Liver (tissue), 9 donors: Measurements from ENCODE around the gene ZWINT. TPM values are rescaled to one million over a fixed set of nuclear protein-coding genes. Genes with fewer than 3 reads are reported as not detected.

Experiments
- DNase-seq: peaks from one replicate; pipeline ENCODE4 v3.0.0-alpha.2; 2017; ENCODE audit warnings: low spot score
- H3K27ac ChIP-seq, 2 donors: one replicate each; pipeline ENCODE4 v1.7.0; 2013; ENCODE audit warnings: inconsistent platforms in 2 of 2, low read length in 2 of 2, control low read depth in 1 of 2, low read depth in 1 of 2, mild to moderate bottlenecking in 1 of 2
- H3K27me3 ChIP-seq, 4 donors: one replicate each; pipeline versions ENCODE4 v1.6.1 to v1.7.0; 2013; ENCODE audit warnings: low read length in 3 of 4, inconsistent platforms in 1 of 4, mild to moderate bottlenecking in 1 of 4, moderate library complexity in 1 of 4; ENCODE audit not compliant: control insufficient read depth in 4 of 4, insufficient read depth in 4 of 4
- H3K36me3 ChIP-seq, 4 donors: one replicate each; pipeline versions ENCODE4 v1.6.1 to v1.7.0; 2013; ENCODE audit warnings: low read length in 3 of 4, mild to moderate bottlenecking in 3 of 4, low read depth in 1 of 4, moderate library complexity in 1 of 4; ENCODE audit not compliant: control insufficient read depth in 4 of 4, insufficient read depth in 3 of 4
- H3K4me1 ChIP-seq, 4 donors: one replicate each; pipeline versions ENCODE4 v1.6.1 to v1.7.0; 2013; ENCODE audit warnings: low read length in 3 of 4, mild to moderate bottlenecking in 3 of 4, moderate library complexity in 1 of 4; ENCODE audit not compliant: control insufficient read depth in 4 of 4, insufficient read depth in 4 of 4
- H3K4me3 ChIP-seq, 3 donors: one replicate each; pipeline versions ENCODE4 v1.6.1 to v1.7.0; 2013; ENCODE audit warnings: low read length in 3 of 3, control low read depth in 1 of 3, low read depth in 1 of 3, mild to moderate bottlenecking in 1 of 3
- H3K9ac ChIP-seq, 2 donors: one replicate each; pipeline ENCODE4 v1.7.0; 2013; ENCODE audit warnings: low read length in 2 of 2, mild to moderate bottlenecking in 2 of 2, moderate library complexity in 2 of 2, control low read depth in 1 of 2, low read depth in 1 of 2
- H3K9me3 ChIP-seq, 4 donors: one replicate each; pipeline versions ENCODE4 v1.6.1 to v1.7.0; 2013; ENCODE audit warnings: low read length in 3 of 4; ENCODE audit not compliant: control insufficient read depth in 4 of 4
- ATF3 ChIP-seq: IDR thresholded peaks from 2 replicates; pipeline ENCODE4 v1.6.1; 2016; ENCODE audit warnings: antibody characterized with exemption
- CTCF ChIP-seq: fragments of 150-350 bp; IDR thresholded peaks from 2 replicates; pipeline ENCODE4 v1.5.1; 2017; ENCODE audit warnings: improper control_type of control experiment, low read depth, low read length; ENCODE audit not compliant: missing input control
- EGR1 ChIP-seq, 2 donors: IDR thresholded peaks; 2 replicates each; pipeline ENCODE4 v1.6.1; 2016 to 2018; ENCODE audit warnings: antibody characterized with exemption in 2 of 2, low read depth in 2 of 2
- FOXA1 ChIP-seq: IDR thresholded peaks from 2 replicates; pipeline ENCODE4 v1.6.1; 2016; ENCODE audit warnings: antibody characterized with exemption
- GABPA ChIP-seq, 2 donors: IDR thresholded peaks in 1 of 2; conservative IDR thresholded peaks in 1 of 2; 2 replicates each; pipeline ENCODE4 v1.6.1; 2016; ENCODE audit warnings: antibody characterized with exemption in 2 of 2, mild to moderate bottlenecking in 1 of 2, moderate library complexity in 1 of 2
- JUND ChIP-seq, 2 donors: IDR thresholded peaks; 2 replicates each; pipeline ENCODE4 v1.6.1; 2016; ENCODE audit warnings: antibody characterized with exemption in 2 of 2
- NR2F2 ChIP-seq: IDR thresholded peaks from 2 replicates; pipeline ENCODE4 v1.6.1; 2016; ENCODE audit warnings: antibody characterized with exemption
- RAD21 ChIP-seq, 2 donors: IDR thresholded peaks; 2 replicates each; pipeline ENCODE4 v1.6.1; 2016; ENCODE audit warnings: antibody characterized with exemption in 2 of 2, mild to moderate bottlenecking in 2 of 2
- REST ChIP-seq: IDR thresholded peaks from 2 replicates; pipeline ENCODE4 v1.6.1; 2016; ENCODE audit warnings: antibody characterized with exemption, mild to moderate bottlenecking
- RXRA ChIP-seq, 2 donors: IDR thresholded peaks; 2 replicates each; pipeline ENCODE4 v1.6.1; 2017 to 2018; ENCODE audit warnings: antibody characterized with exemption in 2 of 2, mild to moderate bottlenecking in 1 of 2
- SP1 ChIP-seq: IDR thresholded peaks from 2 replicates; pipeline ENCODE4 v1.6.1; 2018; ENCODE audit warnings: antibody characterized with exemption, mild to moderate bottlenecking
- TAF1 ChIP-seq: conservative IDR thresholded peaks from 2 replicates; pipeline ENCODE4 v1.6.1; 2016; ENCODE audit warnings: antibody characterized with exemption, mild to moderate bottlenecking
- ZBTB33 ChIP-seq: IDR thresholded peaks from 2 replicates; pipeline ENCODE4 v1.6.1; 2016; ENCODE audit warnings: antibody characterized with exemption
- WGBS: extraction: QIAGEN DNeasy Blood & Tissue Kit; methylation state at CpG from one replicate; pipeline ENCODE4 v1.1.7; 2013; 5-methylcytosine and 5-hydroxymethylcytosine counted together
- polyA plus RNA-seq, 2 donors: library from polyadenylated mRNA; stranded (reverse) in 1 of 2; unstranded in 1 of 2; fragments of 200-250 nt in 1 of 2; fragments of >200 nt in 1 of 2; fragmentation: Nextera tagmentation in 1 of 2; extraction: Ambion mirVana in 1 of 2; gene quantifications; one replicate each; pipeline versions ENCODE4 v1.2.1 to v1.2.3, GENCODE V29; 2013 to 2015
- total RNA-seq, 2 donors: library from RNA; depleted of rRNA; stranded (reverse); fragments of >200 nt; gene quantifications; one replicate each; pipeline ENCODE4 v1.2.3, GENCODE V29; 2014
- donor health status: healthy.
- donor health status: healthy.
- donor health status: healthy.
- donor health status: healthy.
- donor health status: healthy.

The ZWINT gene
- total and polyA plus RNA-seq, 4 donors = 0.25 to 53.6 (median 5.5) TPM

GRCh38 chr10:56327118-56327517 is 33.9 kb downstream of the ZWINT start:
- Histone ChIP-seq H3K27ac (no peak overlapping the region), H3K4me1 (no peaks in the 10 kb centered on the region), H3K4me3 (no peak overlapping the region), H3K9ac (no peak overlapping the region), H3K9me3 (no peaks in the 10 kb centered on the region), H3K27me3 (no peaks in the 10 kb centered on the region), H3K36me3 (no peaks in the 10 kb centered on the region)
- no peak for DNase-seq
- 61% methylated on average over 3 of the region's 3 CpGs for WGBS
- TF ChIP-seq JUND (IDR thresholded peaks at IDR 0.05) (no peak), FOXA1 (no peak), CTCF (no peak), RXRA (IDR thresholded peaks at IDR 0.05) (no peak), SP1 (no peak), GABPA (IDR thresholded peaks at IDR 0.05 in 1 of 2, conservative IDR thresholded peaks at IDR 0.05 in 1 of 2) (no peak), ZBTB33 (no peak), NR2F2 (no peak)

- Histone ChIP-seq H3K9ac (no peak overlapping the region), H3K4me1 (no peaks in the 10 kb centered on the region), H3K4me3 (no peak overlapping the region), H3K36me3 (no peaks in the 10 kb centered on the region), H3K27me3 (no peaks in the 10 kb centered on the region), H3K9me3 (peaks cover 0 to 16% (median 5%) of the 10 kb centered on the region in 4 donors), H3K27ac (no peak overlapping the region)
- no peak for DNase-seq
- TF ChIP-seq REST (no peak), JUND (IDR thresholded peaks at IDR 0.05) (no peak), EGR1 (IDR thresholded peaks at IDR 0.05; ENCODE audit: low read depth in 2 of 2) (no peak), ZBTB33 (no peak), TAF1 (no peak), RAD21 (IDR thresholded peaks at IDR 0.05) (no peak), GABPA (IDR thresholded peaks at IDR 0.05 in 1 of 2, conservative IDR thresholded peaks at IDR 0.05 in 1 of 2) (no peak), ATF3 (no peak), RXRA (IDR thresholded peaks at IDR 0.05) (no peak)
These were observed 41.7 kb downstream of the ZWINT start for GRCh38 chr10:56319386-56319785.
